HG02678 (cell line): Measurements from ENCODE around the gene ARHGEF40.
A peak's percentile ranks its signal among the peaks of the same experiment; 100 is the strongest.

ENCODE experiments used
- ATAC-seq: cut with Tn5 transposase; IDR thresholded peaks from one replicate; pipeline ENCODE4 v1.9.1; 2021; ENCODE audit warnings: mild to moderate bottlenecking, moderate library complexity; ENCODE audit not compliant: unreplicated experiment

The ARHGEF40 gene

DNA sequence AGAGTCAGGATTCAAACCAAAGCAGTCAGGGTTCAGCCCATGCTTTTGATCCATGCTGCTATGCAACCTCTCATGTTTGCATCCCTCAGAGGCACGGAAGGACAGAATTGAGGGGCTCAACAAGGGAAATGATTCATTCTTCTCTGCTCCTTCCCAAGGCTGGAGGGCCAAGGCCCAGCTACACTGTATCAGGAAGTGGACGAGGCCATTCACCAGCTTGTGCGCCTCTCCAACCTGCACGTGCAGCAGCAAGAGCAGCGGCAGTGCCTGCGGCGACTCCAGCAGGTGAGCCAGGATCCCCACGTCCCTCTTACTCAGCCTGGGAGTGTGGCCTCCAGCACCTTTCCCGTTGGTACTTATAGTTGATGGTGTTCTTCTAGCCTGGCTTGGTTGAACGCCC lies 8.6 kb downstream of the ARHGEF40 start:
- no peak for ATAC-seq

DNA sequence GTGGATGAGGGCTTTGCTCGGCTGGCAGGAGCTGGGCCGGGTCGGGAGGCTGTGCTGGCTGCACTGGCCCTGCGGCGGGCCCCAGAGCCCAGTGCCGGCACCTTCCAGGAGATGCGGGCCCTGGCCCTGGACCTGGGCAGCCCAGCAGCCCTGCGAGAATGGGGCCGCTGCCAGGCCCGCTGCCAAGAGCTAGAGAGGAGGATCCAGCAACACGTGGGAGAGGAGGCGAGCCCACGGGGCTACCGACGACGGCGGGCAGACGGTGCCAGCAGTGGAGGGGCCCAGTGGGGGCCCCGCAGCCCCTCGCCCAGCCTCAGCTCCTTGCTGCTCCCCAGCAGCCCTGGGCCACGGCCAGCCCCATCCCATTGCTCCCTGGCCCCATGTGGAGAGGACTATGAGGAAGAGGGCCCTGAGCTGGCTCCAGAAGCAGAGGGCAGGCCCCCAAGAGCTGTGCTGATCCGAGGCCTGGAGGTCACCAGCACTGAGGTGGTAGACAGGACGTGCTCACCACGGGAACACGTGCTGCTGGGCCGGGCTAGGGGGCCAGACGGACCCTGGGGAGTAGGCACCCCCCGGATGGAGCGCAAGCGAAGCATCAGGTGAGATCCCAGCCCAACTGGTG lies 11.5 kb downstream of the ARHGEF40 start:
- ATAC-seq, result no peak

DNA sequence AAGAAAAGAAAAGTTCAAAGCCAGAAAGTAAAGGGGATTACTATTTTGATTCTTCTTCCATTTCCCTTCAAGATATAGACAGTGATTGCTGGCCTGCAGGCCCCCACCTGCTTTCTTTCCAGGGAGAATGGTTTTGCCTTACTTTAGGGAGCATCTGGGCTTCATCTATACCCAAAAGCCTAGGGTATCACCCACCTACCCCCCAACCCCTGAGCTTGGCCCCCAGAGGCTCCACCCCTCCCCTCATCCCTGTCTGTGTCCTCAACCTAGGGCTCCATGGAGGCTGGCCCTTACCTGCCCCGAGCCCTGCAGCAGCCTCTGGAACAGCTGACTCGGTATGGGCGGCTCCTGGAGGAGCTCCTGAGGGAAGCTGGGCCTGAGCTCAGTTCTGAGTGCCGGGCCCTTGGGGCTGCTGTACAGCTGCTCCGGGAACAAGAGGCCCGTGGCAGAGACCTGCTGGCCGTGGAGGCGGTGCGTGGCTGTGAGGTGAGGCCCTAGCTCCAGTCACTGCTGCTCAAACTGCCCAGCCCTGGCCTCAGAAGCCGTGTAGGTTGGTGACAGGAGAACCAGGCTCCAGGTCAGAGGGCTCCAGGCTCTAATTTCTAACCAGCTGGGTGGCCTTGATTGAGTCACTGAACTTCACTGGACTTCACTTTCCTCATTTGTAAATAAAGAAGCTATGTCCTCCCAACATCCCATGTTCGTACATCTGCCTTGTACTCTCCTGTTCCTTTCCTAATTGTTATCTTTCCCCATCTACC lies 13.6 kb downstream of the ARHGEF40 start:
- ATAC-seq, result no peak

DNA sequence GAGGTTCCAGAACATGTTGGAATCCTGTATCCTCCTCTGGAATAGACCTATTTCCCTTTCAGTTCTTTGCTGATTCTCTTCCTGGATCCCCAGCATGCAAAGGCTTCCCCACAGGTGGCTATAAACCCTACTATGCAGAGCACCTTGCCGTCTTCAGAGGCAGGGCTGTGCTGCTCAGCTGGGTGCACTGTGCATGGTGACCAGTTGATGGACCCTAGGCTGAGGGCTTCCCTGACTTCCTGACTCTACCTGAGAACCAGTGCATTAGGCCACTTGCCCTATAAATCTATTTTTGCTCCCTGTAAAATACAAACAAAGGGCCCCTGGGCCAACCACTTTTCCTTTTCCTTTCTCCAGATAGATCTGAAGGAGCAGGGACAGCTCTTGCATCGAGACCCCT lies 14.3 kb downstream of the ARHGEF40 start:
- no peak for ATAC-seq

DNA sequence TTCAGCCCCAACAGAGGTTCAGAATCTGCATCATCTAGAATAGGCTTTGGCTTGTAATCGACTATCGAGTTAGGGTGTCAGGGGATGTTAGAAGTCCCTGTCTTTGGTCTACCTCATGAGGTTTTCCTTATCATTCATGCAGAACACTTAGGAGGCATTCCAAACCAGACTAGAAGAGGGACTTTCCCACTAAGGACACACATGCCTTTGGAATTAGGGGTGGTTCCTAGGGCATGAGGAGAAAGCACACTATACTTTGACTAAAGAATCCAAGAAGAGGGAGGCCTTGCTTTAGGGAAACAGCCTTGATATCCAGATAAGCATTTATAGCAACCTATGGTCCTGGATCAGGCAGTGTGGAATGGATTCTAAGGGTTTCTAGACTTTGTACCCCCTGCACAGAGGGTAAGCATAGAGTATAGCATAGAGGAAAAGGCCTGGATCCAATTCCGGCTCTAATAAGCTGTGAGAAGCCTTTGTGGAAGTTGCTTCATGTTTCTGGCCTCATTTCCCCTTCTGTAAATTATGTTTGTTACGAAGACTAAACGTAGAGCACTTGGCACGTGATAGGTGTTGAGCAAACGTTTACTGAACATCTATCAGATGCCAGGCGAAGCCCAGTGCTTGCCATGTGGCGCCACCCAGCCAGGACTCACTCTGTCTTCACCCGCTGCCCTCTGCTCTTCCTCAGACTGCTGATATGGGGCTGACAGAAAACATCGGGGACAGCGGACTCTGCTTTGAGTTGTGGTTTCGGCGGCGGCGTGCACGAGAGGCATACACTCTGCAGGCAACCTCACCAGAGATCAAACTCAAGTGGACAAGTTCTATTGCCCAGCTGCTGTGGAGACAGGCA lies 15.1 kb downstream of the ARHGEF40 start:
- ATAC-seq, result no peak

DNA sequence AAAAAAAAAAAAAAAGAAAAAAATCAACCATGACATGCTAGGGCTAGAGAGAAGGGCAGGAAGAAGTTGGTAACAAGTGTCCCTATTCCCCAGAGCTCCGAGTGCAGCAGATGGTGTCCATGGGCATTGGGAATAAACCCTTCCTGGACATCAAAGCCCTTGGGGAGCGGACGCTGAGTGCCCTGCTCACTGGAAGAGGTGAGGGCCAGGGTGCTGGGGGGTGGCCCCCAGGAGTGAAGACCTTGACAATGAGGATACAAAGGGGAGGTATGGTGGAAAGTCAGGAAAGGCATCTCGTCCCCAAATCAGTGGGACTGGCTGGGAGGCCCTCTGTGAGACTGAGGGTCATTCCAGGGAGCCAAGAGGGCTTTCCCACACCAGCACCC lies 16.8 kb downstream of the ARHGEF40 start:
- no peak for ATAC-seq

DNA sequence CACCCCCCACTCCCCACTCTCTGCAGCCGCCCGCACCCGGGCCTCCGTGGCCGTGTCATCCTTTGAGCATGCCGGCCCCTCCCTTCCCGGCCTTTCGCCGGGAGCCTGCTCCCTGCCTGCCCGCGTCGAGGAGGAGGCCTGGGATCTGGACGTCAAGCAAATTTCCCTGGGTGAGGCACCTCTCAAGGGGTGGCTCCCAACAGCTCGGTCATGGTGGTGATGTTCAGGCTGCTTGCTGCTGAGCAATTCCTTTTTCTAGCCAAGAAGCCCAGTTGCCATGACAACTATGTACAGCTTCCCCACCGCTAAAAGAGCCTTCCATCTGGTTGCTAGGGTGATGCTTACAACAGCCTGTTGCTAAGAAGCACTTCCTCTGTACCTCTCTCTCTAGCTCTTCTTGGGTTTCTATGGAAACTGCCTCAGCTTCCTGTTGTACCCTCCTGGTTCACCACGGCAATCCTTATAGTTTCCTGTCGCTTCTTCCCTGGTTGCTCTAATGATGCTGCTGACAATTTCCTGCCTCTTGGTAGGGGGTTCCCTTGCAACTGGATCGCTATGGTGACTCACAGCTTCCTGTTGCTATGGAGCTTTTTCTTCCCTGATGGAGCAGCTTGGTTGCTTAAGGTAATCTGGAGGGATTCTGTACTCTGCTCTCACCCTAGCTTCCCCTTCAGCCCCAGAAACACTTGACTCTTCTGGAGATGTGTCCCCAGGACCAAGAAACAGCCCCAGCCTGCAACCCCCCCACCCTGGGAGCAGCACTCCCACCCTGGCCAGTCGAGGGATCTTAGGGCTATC lies 17.4 kb downstream of the ARHGEF40 start:
- ATAC-seq, result peak; percentile 57

DNA sequence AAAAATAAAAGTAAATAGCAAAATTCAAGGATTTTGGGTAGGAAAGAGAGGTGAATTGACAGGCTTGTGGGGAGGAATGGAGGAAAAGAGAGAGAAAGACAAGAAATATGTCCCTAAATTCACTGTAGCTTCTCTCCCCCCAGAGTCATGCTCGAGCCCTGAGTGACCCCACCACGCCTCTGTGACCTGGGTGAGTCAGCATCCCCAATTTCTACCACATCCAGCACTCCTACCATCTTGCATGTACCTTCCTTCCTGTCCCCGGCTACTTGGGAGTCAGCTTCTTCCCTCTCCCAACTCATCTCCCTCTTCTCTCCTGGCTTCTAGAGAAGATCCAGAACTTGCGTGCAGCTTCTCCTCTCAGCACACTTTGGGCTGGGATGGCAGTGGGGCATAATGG lies 18.6 kb downstream of the ARHGEF40 start:
- no peak for ATAC-seq

DNA sequence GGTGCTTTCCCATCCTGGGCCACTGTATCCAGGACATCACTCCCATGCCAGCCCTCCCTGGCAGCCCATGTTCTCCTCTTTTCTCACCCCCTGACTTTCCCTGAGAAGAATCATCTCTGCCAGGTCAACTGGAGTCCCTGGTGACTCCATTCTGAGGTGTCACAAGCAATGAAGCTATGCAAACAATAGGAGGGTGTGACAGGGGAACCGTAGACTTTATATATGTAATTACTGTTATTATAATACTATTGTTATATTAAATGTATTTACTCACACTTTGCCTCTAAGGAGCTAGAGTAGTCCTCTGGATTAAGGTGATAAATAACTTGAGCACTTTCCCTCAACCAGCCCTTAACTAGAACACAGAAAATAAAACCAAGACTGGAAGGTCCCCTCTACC lies 19.2 kb downstream of the ARHGEF40 start:
- no peak for ATAC-seq

DNA sequence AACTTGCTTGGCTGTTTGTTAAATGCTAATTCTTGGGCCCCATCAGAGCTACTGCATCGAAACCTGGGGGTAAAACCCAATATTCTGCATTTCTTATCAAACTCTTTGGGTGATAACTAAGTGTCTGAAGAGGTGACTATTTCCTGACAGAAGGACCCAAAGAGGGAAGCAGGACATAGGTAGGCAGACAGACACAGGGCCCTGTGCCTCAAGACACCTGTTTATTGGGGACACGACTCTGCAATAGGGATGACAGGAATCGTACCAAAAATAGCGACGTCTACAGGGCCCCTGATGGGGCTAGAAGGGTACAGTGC lies 19.7 kb downstream of the ARHGEF40 start:
- ATAC-seq, result no peak

DNA sequence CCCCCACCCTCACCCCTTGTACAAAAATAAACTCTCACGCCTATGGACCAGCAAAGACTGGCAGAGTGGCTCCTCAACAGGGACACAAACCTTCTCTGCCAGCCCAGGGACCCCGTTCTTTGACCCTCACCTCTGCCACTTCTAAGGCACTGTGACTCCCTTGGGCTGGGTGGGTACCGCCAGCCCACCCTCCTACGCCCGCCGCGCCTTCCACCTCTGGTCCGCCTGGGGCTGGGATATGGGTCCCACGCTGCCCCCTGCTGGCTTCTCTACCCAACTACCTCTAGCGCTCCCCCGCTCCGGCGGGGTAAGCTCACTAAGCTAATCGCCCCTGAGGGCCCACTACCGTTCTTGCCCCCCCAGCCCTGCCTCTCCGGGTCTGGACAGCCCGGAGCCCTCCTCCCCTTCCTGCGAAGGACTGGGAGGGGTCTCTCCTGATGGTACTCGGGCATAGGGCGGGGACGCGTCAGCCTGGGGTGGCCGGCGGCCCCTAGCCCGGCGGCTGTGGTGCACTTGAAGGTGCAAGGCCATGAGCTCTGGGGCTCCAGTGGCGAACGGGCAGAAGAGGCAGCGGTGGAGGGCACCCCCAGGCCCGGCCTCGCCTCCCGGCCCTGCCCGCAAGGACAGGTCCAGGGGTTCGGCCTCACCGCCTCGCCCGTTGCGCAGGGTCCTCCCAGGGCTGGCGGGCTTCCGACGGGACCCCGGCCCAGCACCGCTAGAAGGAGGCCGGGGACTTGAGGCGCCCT lies 20.3 kb downstream of the ARHGEF40 start:
- no peak for ATAC-seq

DNA sequence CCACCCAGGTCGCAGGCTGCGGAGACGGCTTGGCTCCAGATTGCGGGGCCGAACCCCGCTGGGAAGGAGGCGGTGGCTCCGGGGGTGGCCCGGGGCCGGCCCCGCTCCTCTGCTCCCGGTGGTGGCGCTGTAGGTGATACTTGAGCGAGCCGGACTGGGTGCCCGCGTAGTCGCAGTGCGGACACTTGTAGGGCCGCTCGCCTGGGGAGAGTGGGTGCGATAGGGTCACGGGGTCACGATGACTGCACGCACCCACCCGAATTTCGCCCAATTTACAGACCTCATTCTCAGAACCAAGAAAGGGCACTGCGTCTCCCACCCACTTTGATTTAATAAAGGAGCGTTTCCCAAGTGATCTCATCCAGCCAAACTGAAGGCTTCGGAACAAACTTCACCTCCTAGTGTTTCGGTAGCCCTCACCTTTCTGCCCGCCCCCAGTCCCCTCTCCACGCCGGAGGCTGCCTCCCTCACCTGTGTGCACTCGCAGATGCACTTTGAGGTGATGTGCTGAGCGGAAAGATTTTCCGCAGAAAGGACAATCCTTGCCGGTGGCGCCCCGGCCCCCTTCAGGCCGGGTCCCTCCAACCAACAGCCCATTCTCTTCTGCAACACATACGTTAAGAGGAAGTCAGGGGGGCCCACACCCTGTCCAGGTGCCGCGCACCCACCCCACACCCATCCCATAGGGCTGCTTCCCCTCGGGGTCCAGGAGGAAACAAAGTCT lies 21.0 kb downstream of the ARHGEF40 start:
- ATAC-seq, result no peak

DNA sequence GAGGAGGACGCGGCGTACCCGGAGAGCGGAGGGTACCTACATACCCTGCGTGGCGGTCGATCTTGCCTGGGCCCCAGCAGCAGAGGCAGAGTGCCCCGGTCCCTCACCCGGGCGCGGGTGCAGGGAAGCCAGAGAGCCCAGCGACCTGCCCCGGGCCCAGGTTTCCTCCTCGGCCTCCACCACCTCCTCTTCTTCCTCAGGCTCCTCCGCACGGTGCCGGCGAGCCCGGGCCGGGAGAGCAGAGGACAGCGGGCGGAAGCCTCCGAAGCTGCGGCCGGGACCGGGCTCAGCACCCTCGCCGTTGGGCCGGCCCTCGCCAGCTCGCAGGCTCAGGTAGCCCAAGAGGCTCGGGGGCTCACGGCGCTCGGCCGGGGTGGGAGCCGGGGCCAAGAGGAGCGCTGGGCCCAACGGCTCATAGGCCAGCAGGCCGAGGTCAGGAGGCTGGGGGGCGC lies 21.7 kb downstream of the ARHGEF40 start:
- no peak for ATAC-seq

DNA sequence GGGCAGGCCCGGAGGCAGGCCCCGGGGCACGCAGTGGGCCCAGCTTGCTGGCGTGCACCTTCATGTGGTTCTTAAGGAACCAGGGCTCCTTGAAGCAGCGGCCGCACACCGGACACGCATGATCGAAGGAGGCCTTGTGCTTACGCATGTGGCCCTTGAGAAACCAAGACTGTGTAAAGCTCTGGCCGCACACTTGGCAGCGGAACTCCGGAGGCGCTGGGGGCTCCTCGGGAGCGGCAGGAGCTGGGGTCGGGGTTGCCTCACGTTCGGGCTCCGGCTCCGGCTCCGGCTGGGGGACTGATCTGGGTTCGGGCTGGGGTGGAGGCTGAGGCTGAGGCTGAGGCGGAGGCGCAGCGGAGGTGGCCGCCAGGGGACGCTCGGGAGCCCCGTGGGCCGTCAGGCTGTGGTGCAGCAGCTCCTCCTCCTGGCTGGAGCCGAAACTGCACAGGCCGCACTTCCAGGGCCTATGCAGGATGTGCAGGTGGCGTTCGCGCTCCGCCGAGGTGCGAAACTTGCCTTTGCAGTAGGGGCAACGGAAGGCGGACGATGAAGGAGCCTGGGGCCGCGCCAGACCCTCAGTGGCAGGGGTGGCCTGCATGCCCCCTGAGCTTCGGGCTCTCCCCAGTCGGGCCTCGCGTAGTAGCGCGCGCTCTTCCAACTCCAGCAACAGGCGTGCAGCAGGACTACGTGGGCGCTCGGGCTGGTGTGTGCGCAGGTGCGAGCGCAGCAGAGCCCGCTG lies 22.3 kb downstream of the ARHGEF40 start:
- ATAC-seq, result peak; percentile 82

DNA sequence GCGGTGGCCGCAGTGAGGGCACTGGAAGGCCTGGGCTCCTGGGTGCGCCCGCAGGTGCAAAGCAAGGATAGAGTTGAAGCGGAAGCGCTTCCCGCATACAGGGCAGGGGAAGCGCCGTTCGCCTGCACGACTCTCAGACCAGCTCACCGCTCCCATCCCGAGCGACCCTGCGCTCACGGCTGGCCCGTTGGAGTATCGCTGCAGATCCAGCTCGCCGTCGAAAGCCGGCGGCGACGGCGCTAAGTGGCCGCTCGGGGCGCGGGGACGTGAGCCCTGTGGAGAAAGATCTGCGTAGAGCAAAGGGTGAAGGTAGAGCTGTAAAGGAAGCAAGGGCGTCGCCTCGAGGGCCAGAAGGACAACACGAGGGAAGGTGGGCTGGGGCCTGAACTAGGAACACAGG lies 22.9 kb downstream of the ARHGEF40 start:
- ATAC-seq, result no peak

DNA sequence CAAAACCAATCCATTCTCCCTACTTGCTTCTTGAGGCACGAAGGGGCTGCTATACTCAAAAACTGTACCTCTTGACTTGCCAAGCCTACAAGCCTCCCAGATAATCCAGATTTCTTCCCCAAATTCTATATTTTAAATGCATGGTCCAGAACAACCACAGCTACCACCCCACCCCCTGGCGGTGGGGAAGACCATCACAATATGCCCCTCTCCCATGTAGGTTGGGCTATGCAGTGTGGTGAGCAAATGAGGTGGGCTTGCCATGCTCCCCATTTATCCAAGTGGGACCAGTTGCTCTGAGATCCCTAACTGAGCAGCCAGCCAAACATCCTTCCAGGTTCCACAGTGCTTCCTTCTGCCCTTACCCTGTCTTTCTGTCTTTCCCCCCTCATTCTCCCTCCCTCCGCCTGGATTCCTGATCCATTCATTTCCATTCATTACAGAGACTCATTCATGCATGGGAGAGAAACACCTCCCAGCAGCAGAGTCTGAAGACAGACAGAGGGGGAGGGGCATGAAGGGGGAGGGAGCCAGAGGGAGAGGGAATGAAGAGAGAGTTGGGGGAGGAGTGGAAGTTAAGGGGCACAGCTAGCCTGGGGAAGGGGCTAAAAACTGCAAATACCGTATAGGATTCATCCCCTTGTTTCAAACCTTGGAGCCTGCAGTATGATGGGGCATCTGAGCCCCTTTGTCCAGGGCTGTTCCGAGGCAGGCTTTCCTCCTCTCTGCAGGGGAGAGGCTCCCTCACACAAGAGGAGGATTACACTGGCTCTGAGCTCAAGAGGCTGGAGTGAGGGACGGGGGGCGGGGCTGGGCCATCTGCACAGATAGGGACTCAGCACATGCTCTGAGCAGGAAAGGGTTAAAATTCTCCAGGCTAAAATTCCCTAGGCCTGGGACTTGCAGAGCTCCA lies 23.9 kb downstream of the ARHGEF40 start:
- ATAC-seq, result no peak

DNA sequence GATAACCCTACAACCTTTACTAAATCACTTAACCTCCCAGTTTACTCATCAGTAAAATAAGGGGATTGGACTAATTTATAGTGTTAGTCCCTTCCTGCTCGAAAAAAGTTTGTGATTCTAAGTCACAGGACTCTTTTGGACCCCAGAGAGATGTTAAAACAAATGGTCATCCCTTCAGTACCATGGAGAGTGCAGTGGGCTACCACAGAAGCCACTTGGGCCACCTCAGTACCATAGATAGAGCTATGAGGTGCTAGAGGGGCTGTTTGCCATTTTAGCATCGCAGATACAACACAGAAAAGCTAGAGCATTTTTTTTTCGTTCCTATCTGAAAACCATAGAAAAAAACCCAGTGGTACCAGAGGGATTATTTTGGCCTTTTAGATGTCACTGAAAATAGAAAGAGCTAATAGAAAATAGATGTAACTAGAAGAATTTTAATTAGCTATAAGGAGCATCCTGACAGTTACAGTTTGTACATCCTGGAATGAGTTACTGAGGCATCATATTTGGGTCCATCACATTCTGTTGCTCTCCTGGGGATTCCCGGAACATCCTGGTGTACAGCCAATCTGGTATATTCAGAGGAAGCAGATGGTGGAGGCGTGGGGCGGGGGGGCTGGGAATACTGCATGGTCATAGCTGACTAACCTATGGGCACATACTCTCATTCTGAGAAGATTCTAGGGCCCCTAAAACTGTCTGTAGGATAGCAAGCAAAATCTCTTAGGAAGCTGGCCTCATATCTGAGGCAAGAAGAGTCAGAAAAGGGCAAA lies 25.5 kb downstream of the ARHGEF40 start:
- ATAC-seq, result no peak
